GM21390 (cell line): ENCODE measurements around the gene SUSD4.

Experiments used
- ATAC-seq: cut with Tn5 transposase; IDR thresholded peaks from one replicate; pipeline ENCODE4 v1.9.1; 2021; ENCODE audit not compliant: unreplicated experiment

SUSD4 gene

DNA sequence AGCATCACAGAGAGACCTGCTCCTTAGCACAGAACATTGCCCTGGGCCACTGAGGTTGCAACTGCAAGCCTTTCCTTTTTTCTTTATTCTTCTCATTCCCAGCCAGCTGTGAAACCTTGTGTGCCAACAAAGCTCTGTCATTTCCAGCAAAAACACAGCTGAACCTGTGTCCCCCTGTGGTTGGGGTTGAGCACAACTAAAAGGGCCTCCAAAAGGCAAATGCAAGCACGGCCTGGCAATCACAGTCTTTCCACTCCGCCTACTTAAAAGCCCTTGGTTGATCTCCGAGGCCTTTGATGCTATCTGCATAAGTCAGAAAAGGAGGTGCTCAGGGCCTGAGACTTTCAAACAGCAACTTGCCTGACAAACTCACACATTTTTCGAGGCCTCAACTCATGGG is 32.7 kb downstream of the SUSD4 start:
- no peak for ATAC-seq

DNA sequence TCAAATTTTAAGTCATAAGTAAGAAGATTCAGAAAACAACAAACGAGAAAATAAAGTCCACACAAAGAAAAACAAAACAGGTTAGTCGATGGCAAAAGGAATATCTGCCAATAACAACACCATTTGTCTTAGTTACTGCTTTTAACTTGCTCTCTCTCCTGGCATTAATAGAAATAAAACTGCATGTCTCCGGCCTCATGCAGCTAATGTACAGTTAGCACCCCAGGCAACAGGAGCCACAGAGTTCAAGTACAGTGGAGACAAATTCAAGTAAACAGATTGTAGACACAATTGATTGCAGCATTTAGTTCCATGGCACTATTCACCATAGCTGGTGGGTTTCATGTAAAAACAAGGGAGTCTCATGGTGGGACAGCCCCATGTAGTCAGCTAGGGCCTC is 33.5 kb downstream of the SUSD4 start:
- no peak for ATAC-seq

DNA sequence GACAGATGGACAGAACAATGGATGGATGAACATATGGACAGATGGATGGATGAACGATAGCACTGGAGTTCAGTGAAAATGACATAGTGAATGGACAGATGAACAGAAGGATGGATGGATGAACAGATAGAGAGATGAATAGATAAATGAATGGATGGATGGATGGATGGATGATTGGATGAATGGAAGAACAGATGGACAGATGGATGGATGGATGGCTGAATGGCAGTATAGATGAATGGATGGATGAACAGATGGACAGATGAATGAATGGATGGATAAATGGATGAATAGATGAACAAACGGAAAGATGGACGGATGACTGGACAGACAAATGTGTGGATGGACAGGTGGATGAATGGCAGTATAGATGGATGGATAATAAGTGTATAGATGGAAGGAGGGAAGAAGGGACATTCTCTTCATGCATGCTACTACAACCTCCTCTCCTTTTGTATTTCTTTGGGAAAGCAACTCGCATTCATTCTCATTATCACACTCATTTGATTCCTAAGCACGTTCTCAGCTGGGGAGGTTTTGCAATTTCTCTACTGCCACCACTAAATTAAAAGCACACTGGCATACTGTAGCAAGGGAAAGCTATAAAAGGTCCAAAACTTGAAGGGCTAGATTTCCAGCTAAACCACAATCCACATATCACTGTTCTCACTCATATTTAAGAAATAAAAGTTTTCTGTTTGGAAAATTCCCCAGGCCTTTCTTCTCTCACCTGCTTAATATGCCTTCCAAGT is 34.1 kb downstream of the SUSD4 start:
- no peak for ATAC-seq

DNA sequence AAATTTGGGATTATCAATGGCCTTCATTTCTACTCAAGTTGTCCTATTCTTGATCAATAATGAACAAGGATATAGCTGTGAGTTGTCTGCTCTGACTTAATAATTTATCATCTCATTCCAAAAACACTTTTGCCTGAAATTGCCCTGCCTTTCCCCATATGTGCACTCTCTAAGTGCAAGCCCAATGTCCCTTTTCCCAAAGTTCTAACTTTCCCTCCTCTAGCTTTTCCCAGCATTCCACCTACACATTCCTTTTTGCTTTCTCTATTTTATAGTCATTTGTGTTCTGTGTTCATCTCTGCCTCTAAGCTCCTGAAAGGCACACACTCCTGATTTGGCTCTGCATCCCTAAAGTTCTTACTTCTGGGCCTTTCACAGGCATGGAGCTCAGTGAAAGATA is 34.7 kb downstream of the SUSD4 start:
- no peak for ATAC-seq

DNA sequence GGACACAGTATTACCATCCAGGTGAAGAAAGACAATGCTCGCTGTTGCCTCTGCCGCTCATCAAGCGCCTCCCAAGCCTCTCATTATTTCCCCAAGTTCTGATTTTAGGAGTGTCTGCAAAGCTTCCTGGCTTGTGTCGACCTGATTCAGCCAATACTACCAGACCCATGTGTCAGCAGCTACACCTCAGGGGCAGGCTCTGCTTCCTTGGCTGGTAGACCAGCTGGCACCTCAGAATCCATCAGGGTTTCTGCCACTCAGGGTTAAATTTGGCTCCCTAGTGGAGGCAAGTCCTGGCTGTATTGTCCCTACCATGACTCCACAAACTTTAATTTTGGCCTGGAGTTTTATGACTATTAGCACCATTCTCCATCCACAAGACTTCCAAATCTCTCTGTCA is 35.4 kb downstream of the SUSD4 start:
- no peak for ATAC-seq

DNA sequence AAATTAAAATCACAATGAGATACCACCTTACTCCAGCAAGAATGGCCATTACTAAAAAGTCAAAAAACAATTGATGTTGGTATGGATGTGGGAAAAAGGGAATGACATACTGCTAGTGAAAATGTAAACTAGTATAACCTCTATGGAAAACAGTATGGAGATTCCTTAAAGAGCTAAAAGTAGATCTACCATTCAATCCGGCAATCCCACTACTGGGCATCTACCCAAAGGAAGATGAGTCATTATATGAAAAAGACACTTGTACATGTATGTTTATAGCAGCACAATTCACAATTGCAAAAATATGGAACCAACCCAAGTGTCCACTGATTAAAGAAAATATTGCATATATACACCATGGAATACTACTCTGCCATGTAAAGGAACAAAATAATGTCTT is 37.2 kb downstream of the SUSD4 start:
- ATAC-seq, result no peak

DNA sequence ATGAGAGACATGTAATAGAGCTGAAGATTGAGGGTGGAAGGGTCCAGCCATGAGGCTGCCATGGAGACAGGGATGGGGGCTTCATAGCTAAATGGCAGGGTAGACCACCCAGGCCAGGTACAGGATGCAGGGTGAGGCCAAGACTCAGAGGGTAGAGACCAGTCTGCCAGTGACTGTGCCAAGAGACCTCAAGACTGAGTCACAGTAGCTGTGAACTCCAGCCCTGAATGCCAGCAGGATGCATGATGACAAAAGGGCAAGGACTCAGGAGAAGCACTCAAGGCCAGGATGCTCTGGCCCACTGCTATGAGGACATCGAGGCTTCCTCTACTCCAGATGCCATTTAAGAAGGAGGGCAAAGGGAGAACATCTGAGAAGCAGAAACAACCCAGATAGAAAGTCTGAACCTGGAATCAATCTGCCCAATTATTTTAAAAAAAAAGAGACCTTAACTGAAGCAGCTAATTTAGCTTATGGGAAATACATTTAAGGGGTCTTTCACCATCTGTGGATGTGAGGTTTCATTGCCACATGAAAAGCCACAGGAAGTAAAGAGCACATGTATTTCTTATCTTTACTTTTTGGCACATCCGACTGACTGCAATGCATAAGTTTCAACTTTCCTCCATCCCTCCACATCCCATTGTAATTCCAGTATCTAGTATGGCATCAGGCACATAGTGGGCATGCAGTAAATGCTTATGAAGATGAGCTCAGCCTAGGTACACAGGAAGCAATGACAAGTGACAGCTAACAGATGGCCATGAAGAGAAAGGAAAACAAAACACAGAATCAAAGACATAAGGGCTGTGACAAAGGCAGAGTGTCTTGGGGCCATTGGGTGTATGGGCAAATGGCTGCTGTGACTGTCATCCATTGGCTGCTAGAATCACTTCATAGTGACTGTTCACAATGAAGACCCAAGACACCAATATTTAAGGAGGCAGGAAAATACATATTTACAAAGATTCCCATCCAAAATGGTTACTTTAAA is 40.2 kb downstream of the SUSD4 start:
- no peak for ATAC-seq

DNA sequence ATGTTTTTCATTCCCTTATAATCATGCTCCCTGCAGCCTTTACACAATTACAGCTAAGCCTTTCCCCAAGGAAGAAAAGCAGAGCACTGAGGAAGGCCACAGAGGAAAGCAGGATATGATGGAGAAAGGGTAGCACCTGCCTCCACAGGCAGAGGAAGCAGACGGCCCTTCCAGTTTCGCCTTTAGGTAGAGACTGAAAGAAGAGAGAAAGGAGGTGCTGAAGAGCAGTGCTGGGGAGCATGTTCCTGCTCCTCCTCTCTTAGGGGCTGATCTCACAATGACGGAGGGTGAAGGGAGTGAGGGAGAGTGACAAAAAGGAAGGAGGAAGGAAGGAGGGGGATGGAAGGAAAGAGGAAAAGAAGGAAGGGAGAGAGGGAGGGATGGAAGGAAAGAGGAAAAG is 41.1 kb downstream of the SUSD4 start:
- no peak for ATAC-seq

DNA sequence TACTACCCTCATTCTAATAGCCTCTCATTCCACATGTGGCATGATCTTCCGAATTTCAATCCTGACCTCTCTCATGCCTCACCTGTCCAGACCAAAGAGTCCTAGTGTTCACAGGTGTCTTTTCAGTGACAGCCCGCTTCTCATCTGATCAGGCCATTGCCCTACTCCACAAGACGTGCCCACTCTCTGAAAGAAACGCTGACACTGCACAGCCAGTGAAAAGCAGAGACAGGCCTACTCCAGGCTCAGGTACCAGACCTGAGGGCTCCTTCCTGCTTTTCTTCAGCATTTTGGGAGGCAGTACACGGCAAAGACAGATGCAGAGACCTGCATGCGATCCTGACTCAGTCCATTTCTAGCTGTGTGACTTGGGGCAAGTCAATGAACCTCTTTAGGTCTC is 43.0 kb downstream of the SUSD4 start:
- no peak for ATAC-seq

DNA sequence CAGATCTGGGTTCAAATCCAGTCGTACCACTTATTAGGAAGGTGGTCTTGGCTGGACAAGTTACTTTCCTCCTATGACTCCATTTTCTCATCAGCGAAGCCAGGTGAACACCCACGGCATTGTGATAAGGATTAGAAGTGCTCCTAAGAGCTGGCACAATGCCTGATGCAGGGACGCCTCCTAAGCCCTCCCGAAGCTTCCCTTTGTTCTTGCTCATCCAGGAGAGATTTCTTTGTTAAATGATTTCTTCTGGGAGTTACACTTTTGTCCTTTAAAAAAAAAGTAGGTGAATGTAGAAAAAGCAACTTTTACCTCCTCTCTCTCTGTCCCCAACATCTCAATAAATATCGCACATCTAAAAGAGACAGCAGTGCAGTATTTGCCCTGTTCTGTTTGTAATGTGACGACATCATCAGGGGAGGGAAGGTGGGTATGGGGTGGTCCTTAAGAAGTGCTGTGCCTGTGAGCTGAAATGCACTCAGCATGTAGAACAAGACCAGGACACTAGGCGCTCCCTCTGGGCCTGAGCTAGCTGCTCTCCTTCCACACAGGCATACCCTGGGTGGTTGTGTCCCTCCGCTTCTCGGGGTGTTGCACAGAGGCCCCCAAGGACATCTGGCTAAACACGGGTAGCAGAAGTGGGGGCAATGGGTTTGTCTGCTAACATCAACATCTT is 43.9 kb downstream of the SUSD4 start:
- no peak for ATAC-seq

DNA sequence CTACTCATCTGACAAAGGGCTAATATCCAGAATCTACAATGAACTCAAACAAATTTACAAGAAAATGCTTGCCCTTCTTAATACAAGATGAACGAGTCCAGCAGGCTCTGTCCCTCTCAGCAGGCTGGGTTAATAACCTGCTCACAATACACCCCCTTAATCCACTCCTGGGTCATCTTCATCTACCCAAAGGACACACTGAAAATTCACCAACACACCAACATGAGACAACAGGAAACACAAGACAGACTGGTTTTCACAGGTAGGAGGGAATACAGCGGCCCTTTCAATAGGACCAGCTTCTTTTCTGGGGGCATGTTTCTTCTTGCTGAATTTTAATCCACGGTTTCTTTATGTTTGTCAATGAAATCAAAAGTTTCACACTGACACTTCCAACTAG is 44.6 kb downstream of the SUSD4 start:
- no peak for ATAC-seq

DNA sequence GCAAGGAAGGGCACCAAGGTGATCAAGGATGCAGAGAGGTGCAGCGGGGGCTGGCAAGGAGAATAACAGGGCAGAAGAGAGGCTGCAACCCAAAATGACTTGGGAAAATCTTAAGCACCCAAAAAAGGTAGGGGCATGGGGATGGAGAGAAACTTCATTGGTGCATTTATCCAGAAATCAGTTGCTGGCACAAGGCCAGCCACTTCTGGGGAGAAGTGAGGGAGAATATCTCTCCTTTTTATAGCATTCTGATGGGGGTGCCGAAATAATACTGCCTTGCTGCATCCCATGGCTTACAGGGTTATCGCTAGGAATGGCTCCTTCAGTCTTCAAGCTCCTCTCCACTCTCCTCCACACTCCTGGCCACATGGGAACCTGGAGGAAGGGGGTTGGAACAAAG is 47.9 kb downstream of the SUSD4 start:
- no peak for ATAC-seq

DNA sequence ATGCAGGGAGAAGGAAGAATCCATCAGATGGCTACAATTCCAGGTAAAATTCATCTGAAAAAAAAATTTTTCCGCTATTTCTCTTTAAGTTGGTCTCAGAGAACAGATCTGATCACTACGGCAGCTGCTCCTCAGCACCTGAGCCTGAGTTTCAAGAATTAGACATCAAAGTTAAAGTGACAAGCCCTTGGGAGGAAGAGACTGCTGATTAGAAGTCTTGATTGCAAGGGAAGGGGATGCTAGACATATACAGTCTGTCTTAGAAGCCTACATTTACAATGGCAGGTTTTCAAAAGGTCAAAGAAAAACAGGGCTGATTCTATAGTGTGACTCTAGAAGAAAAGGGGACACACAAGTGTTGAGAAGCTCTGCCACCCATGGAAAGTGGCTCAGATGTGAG is 48.3 kb downstream of the SUSD4 start:
- ATAC-seq, result no peak

DNA sequence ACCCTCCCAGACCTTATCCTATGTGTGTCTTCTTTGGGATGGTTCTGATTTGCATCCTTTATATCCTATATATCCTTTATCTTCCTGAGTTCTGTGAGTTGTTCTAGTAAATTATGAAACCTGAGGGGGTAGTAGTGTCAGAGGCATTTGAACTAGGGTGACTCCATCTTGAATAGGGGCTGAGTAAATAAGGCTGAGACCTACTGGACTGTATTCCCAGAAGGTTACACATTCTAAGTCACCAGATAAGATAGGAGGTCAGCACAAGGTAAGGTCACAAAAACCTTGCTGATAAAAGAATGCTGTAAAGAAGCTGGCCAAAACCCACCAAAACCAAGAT is 50.6 kb downstream of the SUSD4 start:
- no peak for ATAC-seq

DNA sequence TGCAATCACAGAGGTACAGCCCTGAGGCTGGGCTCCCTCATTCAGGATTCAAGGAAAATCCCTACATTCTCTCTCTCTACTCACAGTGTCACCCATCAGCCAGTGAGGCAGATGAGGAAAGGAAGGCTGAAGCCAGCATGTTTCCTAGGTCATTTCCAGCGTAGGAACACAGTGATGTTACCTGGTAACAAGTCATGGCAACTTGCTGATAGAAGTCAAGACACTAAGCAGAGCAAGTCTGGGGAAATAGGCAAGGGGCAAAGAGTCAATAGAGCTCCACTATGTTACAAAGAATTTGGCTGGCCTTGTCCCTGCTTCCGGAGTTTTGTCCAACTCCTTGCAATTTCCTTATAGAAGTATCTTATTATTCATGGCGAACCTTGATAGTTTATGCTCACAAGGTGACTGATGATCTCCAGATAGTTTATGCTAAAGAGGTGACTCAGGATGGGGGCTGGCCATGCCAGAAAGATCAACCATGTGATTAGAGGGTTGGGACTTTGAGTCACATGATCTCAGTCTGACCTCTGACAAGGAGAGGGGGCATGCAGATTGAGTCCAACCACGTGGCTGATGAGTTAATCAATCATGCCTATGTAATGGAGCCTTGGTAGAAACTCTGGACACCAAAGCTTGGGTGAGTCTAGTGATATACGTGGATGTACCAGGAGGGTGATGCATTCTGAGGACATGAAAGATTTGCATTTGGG is 51.1 kb downstream of the SUSD4 start:
- ATAC-seq, result no peak

DNA sequence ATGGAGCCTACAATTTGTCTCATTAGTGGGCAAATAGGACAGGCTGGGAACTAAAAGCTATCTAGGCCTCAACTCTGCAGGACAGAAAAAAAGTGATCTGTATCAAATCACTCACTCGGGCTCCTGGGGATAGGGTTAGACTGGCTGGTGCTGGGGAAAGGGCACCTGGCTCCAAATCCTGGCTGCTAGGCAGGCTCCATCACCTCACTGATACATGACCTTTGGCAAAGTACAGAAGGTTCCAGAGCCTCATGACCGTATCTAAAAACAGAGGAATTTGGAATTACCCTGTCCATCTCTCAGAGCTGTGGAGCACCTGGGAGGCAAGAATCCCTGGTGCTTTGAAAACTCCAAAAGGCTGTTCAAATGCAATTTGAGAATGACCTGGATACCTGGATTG is 51.7 kb downstream of the SUSD4 start:
- ATAC-seq, result no peak

DNA sequence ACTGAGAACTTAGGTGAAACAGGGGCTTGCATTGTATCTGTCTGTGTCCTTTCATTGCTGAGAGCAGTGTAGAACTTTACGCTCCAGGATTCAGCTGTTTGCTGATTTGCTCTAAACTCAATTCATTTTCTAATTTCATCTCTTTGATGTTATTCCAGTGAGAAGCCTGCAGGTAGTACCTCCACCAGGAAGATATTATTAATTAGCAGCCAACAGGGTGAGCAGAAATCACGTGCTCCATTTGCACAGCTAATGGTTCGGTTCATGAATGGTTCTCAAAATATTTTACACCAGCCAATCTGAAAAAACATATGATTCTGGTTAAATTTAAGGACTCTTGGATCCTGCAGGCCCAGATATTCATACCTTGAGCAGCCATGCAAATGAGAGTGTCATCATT is 52.1 kb downstream of the SUSD4 start:
- ATAC-seq, result no peak

DNA sequence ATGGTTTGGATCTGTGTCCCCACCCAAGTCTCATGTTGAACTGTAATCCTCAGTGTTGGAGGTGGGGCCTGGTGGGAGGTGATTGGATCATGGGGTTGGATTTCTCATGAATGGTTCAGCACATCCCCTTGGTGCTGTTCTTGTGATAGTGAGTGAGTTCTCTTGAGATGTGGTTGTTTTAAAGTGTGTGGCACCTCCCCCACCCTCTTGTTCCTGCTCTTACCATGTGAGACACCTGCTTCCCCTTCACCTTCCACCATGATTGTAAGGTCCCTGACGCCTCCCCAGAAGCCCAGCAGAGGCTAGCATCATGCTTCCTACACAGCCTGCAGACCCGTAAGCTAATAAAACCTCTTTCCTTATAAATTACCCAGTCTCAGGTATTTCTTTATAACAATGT is 55.8 kb downstream of the SUSD4 start:
- ATAC-seq, result no peak

DNA sequence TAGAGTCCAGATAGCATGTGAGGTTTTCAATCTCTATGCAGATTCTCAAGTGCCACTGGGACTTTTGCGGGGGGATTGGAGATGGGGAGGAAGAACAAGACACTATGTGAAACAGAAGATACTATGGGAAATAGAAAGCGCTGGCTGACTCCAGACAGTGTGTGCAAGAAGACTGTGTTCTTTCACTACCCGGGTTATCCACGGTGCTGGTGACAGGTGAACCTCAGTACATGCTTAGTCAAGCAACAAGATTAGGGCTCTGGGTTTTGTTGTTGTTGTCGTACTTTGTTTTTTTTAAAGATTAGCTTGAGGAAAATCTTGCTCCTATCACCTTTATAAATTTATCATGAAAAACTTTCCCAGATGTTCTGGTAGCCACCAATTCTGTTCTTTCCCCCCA is 56.4 kb downstream of the SUSD4 start:
- no peak for ATAC-seq

DNA sequence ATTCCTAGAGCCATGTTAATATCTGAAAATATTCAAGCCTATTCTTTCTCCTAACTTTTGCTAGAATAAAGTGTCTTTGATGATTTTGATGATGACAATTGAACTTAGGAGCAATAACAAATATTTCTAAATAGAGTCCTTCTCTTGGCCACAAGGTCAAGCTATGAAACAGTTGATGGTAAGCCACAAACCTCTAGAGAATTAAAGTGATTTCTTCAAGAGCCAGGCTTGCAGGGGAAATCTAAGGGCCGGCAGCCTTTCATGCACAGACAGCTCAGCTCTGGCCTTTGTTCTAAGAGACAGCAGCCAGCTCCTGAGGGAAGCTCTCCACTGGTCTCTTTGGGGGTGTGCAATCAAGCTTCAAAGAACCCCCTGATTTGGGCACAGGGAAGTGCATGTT is 59.0 kb downstream of the SUSD4 start:
- ATAC-seq, result no peak

DNA sequence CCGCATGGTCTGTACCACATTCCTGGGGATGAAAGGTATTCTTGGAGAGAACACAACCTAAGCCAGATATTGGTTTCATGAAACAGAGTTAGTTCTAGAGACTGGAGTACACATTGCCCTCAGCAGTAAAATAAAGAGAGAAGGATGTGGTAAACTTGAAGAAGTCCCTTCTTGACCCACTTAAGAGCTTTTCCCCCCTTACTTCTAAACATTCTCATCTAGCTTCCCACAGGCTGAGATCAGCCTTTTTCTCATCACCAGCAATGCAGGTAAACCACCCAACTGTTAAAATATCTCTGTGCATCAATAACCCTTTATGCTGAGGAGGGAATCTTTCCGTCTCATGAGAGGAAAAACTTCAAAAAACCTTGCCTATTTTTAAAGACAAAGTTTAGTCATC is 62.6 kb downstream of the SUSD4 start:
- ATAC-seq, result no peak
